Epithelial cell of esophagus (primary cell): Measurements from ENCODE around the gene GPR34.
"Not testable (repeated sequence)": the region's sequence is repeated elsewhere in the genome, so short reads cannot be mapped to it uniquely, and the experiment has no call there.

Source experiments
- DNase-seq: peaks from one replicate; pipeline ENCODE4 v3.0.0; 2010; ENCODE audit warnings: low read depth
- H3K4me3 ChIP-seq: 2 replicates; pipeline ENCODE4 v1.5.1; 2011; ENCODE audit warnings: mild to moderate bottlenecking, low read length, control low read depth
- CTCF ChIP-seq: IDR thresholded peaks from 2 replicates; pipeline ENCODE4 v1.5.1; 2011; ENCODE audit warnings: low read depth, mild to moderate bottlenecking, low read length, control low read depth, inconsistent platforms; ENCODE audit not compliant: insufficient read depth; ENCODE audit errors: missing control alignments

The GPR34 gene, protein sequence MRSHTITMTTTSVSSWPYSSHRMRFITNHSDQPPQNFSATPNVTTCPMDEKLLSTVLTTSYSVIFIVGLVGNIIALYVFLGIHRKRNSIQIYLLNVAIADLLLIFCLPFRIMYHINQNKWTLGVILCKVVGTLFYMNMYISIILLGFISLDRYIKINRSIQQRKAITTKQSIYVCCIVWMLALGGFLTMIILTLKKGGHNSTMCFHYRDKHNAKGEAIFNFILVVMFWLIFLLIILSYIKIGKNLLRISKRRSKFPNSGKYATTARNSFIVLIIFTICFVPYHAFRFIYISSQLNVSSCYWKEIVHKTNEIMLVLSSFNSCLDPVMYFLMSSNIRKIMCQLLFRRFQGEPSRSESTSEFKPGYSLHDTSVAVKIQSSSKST

DNA sequence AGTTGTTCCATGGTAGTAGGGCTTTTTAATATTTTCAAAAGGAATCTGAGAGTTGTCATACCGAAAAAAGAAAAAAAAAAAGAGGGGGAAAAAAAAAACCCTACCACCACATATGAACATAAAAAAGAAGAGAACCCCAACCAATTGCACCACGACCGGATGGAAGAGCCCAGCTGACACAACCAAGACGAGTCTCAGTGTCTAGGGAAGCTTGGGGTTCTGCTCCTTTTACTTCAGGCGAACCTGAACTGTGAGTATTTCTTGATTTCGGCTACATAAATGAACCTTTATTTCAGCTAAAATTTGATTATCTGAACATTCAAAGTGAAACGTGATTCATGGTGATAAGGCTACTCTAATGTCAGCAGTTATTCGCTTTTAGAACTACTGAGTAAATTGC is at the start of gene GPR34:
TSS of gene GPR34 (plus strand) at position 139 of the 400 bp plus-strand sequence. CDS start 6,661 bp downstream, outside the sequence.
- no peak for DNase-seq
- no peak within 1 kb of the TSS for H3K4me3 ChIP-seq
- no peak for TF ChIP-seq CTCF

- not testable (repeated sequence) for H3K4me3 ChIP-seq, DNase-seq
Observed at GRCh38 chrX:41646201-41646600, 42.6 kb upstream of the GPR34 start.

GRCh38 chrX:41653125-41653524 is 35.6 kb upstream of the GPR34 start:
- H3K4me3 ChIP-seq = no peak overlapping the region
- no peak for DNase-seq
- TF ChIP-seq CTCF = no peak

GRCh38 chrX:41655101-41655500 is 33.7 kb upstream of the GPR34 start:
- no peak for DNase-seq
- TF ChIP-seq CTCF = no peak
- H3K4me3 ChIP-seq = no peak overlapping the region

DNA sequence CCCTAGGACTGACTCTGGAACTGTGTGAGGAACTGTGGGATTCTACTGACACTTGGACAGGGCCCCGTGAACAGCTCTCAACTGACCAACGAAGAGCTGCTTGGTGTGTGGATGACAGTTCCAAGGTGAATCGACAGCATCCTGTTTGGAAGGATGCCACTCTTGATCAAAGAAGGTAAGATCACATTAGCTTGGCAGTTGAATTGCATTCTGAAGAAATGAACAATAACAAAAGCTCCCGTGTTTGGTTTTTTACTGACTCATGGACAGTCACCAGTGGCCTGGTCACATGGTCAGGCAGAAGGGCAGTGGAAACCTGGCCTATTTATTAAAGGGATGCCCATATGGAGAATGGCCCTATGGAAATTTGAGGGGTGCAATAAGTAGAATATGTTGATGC is 33.1 kb upstream of the GPR34 start:
- H3K4me3 ChIP-seq = no peak overlapping the region
- no peak for TF ChIP-seq CTCF
- DNase-seq = peak; percentile 45

DNA sequence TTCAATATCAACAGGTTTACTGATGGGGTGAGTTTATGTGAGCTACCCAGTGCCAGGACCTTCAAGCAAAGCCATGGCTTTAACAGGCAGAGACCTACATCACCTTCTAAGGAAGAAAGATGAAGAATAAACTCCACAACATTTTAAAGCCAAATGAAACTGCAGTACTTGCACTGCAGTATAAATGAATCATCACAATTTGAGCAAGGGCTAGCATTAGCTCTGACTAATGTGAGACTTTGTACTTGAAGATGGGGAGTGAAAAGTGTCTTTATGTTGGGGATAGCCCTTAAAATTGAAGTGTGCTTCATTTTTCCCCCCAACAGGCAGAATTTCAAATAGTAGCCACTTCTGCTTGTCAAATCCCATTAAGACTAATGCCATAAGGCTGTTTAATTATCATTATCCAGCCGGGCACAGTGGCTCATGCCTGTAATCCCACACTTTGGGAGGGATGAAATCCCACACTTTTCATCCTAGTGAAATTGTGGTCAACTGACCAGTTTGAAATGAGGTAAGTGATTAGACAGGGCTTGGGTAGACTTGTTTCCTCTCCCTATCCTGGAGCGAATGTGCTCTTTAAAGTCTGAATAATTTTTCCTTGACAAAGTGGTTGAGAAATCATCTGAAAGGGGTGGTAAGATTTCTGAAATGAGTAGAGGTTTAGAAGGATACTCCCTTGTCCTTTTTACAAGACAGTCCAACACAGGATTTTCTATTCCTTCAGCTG is 27.2 kb upstream of the GPR34 start:
- no peak overlapping the region for H3K4me3 ChIP-seq
- DNase-seq = peak; percentile 18
- TF ChIP-seq CTCF = no peak

DNA sequence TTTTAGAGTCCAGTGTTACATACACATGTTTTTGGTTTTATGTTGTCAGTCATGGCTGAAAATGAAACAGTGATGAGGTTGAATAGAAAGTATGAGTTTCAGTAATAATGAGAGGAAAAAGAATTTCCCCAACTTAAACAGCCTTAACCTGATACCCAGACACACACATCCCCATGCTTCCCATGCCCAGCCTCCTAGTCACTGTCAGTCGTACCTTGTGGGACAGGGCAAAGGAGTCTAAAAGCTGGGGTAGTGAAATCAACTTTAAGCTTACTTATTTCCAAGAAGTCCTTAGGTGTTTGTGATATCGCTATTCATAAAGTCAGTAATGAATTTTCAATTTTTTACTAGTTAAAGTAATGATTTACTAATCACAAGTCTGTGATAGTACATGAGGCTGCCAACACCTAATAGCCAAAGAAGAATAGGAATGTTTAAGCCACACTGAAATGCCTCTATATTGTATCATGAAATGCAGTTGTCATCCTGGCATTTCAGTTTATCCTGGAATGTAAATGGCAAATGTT is 24.3 kb upstream of the GPR34 start:
- no peak for TF ChIP-seq CTCF
- H3K4me3 ChIP-seq = no peak overlapping the region
- DNase-seq = no peak
